A549 (cell line): ENCODE data around the gene HS3ST5.

Experiments
- CTCF ChIP-seq: fragments of >200 bp; sonication (Bioruptor Twin); formaldehyde crosslinking; IDR thresholded peaks from 3 replicates; pipeline ENCODE4 v1.5.1; 2016
- HDAC2 ChIP-seq: fragments of 200-600 bp; sonication (generic); IDR thresholded peaks from 2 replicates; pipeline ENCODE4 v1.6.1; 2016
- JUN ChIP-seq, 2 experiments: fragments of >200 bp; sonication (Bioruptor Twin); formaldehyde crosslinking; IDR thresholded peaks; 2 replicates in 1 of 2; 3 replicates in 1 of 2; pipeline ENCODE4 v1.6.1; 2016 to 2017
- JUNB ChIP-seq: fragments of >200 bp; sonication (Bioruptor Twin); formaldehyde crosslinking; IDR thresholded peaks from 2 replicates; pipeline ENCODE4 v1.6.1; 2016
- MAX ChIP-seq: IDR thresholded peaks from 2 replicates; pipeline ENCODE4 v1.6.1; 2012
- POLR2A ChIP-seq: IDR thresholded peaks from 2 replicates; pipeline ENCODE4 v1.6.1; 2012; ENCODE audit warnings: mild to moderate bottlenecking, low read length
- RAD21 ChIP-seq, 2 experiments: fragments of >200 bp in 1 of 2; sonication (Bioruptor Twin) in 1 of 2; formaldehyde crosslinking in 1 of 2; IDR thresholded peaks in 1 of 2; conservative IDR thresholded peaks in 1 of 2; 2 replicates in 1 of 2; 3 replicates in 1 of 2; pipeline ENCODE4 v1.6.1; 2012 to 2018; ENCODE audit warnings: inconsistent platforms in 1 of 2
- RARB ChIP-seq: fragments of 250-450 bp; sonication (Bioruptor Pico); IDR thresholded peaks from 2 replicates; pipeline ENCODE4 v1.8.0; 2021; ENCODE audit warnings: mild to moderate bottlenecking, moderate library complexity
- RNF2 ChIP-seq: fragments of 200-600 bp; sonication (generic); IDR thresholded peaks from 2 replicates; pipeline ENCODE4 v1.6.1; 2016; ENCODE audit warnings: low read depth, mild to moderate bottlenecking, antibody characterized with exemption, moderate library complexity, borderline replicate concordance
- SMC3 ChIP-seq: fragments of >200 bp; sonication (Bioruptor Twin); formaldehyde crosslinking; IDR thresholded peaks from 3 replicates; pipeline ENCODE4 v1.6.1; 2018; ENCODE audit warnings: inconsistent platforms

GRCh38 chr6:114227944-114228468 is 114.8 kb downstream of the HS3ST5 start:
- TF ChIP-seq CTCF = no peak
- TF ChIP-seq RAD21 (conservative IDR thresholded peaks at IDR 0.05 in 1 of 2, IDR thresholded peaks at IDR 0.05 in 1 of 2) = no peak
- no peak for TF ChIP-seq MAX
- TF ChIP-seq RARB (CRISPR knock-in tag) = no peak
- no peak for TF ChIP-seq JUN (IDR thresholded peaks at IDR 0.05)
- no peak for TF ChIP-seq POLR2A
- no peak for TF ChIP-seq SMC3
- TF ChIP-seq JUNB = no peak
- TF ChIP-seq RNF2 = no peak
- no peak for TF ChIP-seq HDAC2
